Activated naive CD8-positive, alpha-beta T cell treated with anti-CD3 and anti-CD28 coated beads, Interleukin-2, amount 50 U/mL, for 24 hours (primary cell): ENCODE measurements around the gene TMC7.

Source experiments
- ATAC-seq: fragments of 150-1000 bp; cut with Tn5 transposase; one replicate; pipeline ENCODE4 v1.10.0; 2021
- DNase-seq: peaks from one replicate; pipeline ENCODE4 v3.0.0; 2021
- H3K27ac Mint-ChIP-seq: one replicate; pipeline ENCODE4 v1.8.0; 2021; ENCODE audit warnings: mild to moderate bottlenecking, mixed read lengths
- H3K27me3 Mint-ChIP-seq: one replicate; pipeline ENCODE4 v1.8.0; 2021; ENCODE audit warnings: mixed read lengths
- H3K36me3 Mint-ChIP-seq: one replicate; pipeline ENCODE4 v1.8.0; 2021; ENCODE audit warnings: low read depth, mixed read lengths
- H3K4me1 Mint-ChIP-seq: one replicate; pipeline ENCODE4 v1.8.0; 2021; ENCODE audit warnings: mixed read lengths
- H3K4me3 Mint-ChIP-seq: one replicate; pipeline ENCODE4 v1.8.0; 2021; ENCODE audit warnings: mild to moderate bottlenecking, moderate library complexity, mixed read lengths
- H3K9me3 Mint-ChIP-seq: one replicate; pipeline ENCODE4 v1.8.0; 2021; ENCODE audit warnings: mixed read lengths

TMC7 gene

DNA sequence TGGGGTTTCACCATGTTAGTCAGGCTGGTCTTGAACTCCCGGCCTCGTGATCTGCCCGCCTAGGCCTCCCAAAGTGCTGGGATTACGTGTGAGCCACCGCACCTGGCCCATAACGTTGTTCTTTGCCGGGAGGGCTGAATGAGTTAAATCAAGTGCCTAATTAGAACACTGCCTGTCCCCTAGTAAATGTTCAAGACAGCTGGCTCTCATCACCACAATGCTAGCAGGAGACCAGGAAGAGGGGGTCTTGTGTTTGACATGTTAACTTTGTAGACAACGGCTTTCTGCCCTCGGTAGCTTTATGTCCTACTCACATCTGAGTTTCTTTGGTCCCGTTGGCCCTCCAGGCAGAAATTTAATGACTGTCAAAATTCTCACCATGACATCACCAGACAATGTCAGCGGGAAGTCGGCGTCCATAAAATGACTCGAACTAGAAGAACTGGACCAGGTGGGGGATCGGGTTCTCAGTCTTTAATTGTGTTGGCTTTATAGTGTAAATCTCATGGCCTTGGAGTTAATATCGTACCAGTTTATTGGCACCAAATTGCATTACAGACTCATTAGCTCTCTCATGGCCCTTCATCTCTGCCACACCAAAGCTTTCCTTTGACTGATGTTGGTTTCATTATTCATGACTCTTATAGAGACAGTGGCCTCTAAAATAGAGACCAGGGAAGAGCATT is 118.6 kb downstream of the TMC7 start:
- H3K4me3 Mint-ChIP-seq = no peak overlapping the region
- no peak overlapping the region for H3K27ac Mint-ChIP-seq
- H3K4me1 Mint-ChIP-seq = peaks cover 3% of the 10 kb centered on the region
- no peak for ATAC-seq
- no peak for DNase-seq
- peaks cover 8% of the 10 kb centered on the region for H3K9me3 Mint-ChIP-seq
- H3K36me3 Mint-ChIP-seq = no peaks in the 10 kb centered on the region
- H3K27me3 Mint-ChIP-seq = no peaks in the 10 kb centered on the region

DNA sequence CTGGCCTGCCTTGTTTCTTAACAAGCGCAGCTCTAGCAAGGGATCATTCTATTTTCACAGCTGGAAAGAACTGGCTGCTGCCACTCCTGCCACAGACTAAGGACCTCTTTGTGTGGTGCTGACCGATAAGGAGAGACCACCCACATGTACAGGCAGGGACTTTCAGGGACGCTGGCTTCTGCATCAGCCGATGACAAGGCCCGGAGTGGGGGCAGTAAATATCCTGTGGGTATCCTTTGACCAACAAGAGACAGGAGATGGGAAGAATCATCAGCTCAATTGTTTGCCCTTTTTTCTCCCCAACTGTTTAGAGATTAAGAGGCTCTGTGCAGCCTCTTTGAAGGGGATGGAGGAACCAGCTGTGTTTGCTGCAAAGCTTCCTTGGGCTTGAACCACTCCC is 120.9 kb downstream of the TMC7 start:
- no peaks in the 10 kb centered on the region for H3K27me3 Mint-ChIP-seq
- H3K27ac Mint-ChIP-seq = no peak overlapping the region
- no peak for ATAC-seq
- no peaks in the 10 kb centered on the region for H3K9me3 Mint-ChIP-seq
- no peak for DNase-seq
- H3K4me1 Mint-ChIP-seq = peaks cover 12% of the 10 kb centered on the region
- H3K4me3 Mint-ChIP-seq = no peak overlapping the region
- H3K36me3 Mint-ChIP-seq = no peaks in the 10 kb centered on the region

DNA sequence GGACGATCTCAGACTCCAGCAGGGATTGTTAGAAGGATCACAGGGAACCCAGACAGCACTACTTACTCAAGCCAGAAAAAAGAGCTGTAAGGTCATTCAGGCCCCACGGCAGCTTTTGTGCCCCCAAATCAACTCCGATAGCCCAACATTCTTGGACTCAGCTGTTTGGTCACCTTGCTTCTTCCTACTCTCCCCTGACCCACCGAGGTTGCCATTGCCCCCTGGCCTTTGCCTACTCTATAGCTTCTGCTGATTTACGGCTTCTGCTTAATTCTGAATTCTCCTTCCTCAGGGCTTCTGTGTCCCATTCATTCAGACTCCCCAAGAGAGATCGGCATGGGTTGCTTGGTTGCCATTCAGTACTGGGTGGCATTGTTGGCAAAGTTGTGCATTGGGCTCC is 121.4 kb downstream of the TMC7 start:
- H3K4me3 Mint-ChIP-seq = no peak overlapping the region
- H3K9me3 Mint-ChIP-seq = no peaks in the 10 kb centered on the region
- H3K36me3 Mint-ChIP-seq = no peaks in the 10 kb centered on the region
- peaks cover 12% of the 10 kb centered on the region for H3K4me1 Mint-ChIP-seq
- ATAC-seq (no peak), DNase-seq (no peak)
- H3K27ac Mint-ChIP-seq = no peak overlapping the region
- no peaks in the 10 kb centered on the region for H3K27me3 Mint-ChIP-seq

DNA sequence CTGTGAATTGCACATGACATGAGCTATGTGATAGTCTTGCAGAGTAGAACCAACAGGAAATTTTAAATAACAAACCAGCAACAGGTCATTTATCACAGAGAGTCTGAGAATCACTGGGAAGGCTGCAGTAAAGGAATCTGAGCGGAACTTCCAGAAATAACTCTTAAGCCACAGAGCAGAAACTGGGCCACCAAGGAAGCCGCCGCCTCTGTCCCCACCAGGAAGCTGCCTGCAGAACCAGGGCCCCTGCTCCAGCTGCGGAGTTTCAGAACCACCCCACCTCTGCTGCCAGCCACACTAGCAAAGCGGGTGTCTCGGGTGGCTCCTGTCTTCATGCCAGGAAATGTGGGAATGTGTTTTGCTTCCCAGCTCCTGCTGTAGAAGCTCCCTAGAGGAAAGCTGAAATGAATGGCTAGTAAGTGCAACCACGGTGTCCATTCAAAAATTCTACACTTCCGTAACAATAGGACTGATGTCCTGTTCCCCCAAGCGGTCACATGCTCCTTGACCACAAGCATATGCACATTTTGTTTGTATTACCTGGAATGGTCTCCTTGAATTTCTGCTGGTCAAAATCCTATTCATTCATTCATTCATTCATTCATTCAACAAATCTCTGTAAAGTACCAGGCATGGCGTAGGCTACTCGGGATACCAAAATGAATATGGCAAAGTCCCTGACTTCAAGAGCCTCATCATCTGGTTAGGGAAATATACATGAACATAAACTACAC is 122.3 kb downstream of the TMC7 start:
- Mint-ChIP-seq H3K4me1 (peaks cover 12% of the 10 kb centered on the region), H3K4me3 (no peak overlapping the region), H3K9me3 (no peaks in the 10 kb centered on the region), H3K27me3 (no peaks in the 10 kb centered on the region), H3K27ac (no peak overlapping the region), H3K36me3 (no peaks in the 10 kb centered on the region)
- ATAC-seq (no peak), DNase-seq (no peak)

DNA sequence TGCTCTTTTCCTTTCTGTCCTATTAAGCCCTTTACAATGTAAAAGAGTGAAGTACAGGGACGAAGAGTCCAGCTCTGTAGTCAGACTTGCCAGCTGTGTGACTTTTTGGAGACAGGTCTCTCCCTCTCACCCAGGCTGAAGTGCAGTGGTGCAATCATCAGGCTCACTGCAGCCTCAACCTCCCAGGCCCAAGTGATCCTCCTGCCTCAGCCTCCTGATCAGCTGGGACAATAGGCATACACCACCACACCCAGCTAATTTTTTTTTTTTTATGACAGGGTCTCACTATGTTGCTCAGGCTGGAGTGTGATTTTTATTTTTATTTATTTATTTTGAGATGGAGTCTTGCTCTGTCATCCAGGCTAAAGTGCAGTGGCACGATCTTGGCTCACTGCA is 122.9 kb downstream of the TMC7 start:
- no peak for ATAC-seq
- no peaks in the 10 kb centered on the region for H3K36me3 Mint-ChIP-seq
- peaks cover 12% of the 10 kb centered on the region for H3K4me1 Mint-ChIP-seq
- no peaks in the 10 kb centered on the region for H3K9me3 Mint-ChIP-seq
- H3K27me3 Mint-ChIP-seq = no peaks in the 10 kb centered on the region
- DNase-seq = no peak
- H3K27ac Mint-ChIP-seq = no peak overlapping the region
- no peak overlapping the region for H3K4me3 Mint-ChIP-seq

DNA sequence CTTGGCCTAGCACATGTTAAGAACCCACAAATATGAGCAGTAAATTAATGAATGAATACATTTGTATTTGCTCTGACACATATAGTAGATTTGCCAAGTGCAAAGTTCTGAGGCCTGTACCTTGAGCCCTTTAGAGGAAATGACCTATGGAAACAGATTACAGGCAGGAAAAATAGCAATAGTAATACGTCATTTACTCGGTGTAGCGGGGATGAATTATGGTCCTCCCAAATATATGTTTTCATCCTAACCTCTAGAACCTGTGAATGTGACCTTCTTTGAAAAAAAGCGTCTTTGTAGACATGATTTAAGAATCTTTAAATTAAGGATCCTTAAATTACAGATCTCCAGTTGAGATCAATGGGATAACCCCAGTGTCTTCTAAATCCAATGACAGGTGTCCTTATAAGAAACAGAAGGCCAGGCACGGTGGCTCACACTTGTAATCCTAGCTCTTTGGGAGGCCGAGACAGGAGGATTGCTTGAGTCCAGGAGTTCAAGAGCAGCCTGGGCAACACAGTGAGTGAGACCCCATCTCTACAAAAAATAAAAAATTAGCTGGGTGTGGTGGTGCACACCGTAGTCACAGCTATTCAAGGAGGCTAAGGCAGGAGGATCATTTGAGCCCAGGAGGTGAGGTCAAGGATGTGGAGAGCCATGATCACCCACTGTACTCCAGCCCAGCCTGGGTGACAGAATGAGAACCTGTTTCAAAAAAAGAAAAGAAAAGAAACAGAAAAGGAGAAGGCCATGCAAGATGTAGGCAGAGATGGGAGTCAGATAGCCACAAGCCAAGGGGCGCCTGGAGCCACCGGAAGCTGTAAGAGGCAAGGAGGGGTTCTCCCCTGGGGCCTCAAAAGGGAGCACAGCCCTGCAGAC is 124.9 kb downstream of the TMC7 start:
- no peak overlapping the region for H3K4me3 Mint-ChIP-seq
- no peak for DNase-seq
- H3K9me3 Mint-ChIP-seq = no peaks in the 10 kb centered on the region
- no peaks in the 10 kb centered on the region for H3K36me3 Mint-ChIP-seq
- peaks cover 14% of the 10 kb centered on the region for H3K27me3 Mint-ChIP-seq
- peak; percentile 33 for ATAC-seq
- peaks cover 24% of the 10 kb centered on the region for H3K4me1 Mint-ChIP-seq
- H3K27ac Mint-ChIP-seq = no peak overlapping the region

DNA sequence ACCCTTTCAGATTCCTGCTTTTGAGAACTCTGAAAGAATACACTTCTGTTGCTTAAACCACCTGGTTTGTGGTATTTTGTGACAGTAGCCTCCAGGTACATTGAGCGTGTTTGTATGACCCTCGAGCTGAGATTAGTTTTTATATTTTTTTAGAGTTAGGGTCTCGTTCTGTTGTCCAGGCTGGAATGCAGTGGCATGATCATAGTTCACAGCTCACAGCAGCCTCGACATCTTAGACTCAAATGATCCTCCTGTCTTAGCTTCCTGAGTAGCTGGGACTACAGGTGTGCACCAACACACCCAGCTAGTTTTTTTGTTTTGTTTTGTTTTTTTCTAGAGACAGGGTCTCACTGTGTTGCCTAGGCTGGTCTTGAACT is 125.5 kb downstream of the TMC7 start:
- H3K27ac Mint-ChIP-seq = no peak overlapping the region
- no peak overlapping the region for H3K4me3 Mint-ChIP-seq
- no peak for DNase-seq
- no peaks in the 10 kb centered on the region for H3K36me3 Mint-ChIP-seq
- H3K27me3 Mint-ChIP-seq = peaks cover 14% of the 10 kb centered on the region
- ATAC-seq = no peak
- H3K4me1 Mint-ChIP-seq = peaks cover 24% of the 10 kb centered on the region
- H3K9me3 Mint-ChIP-seq = no peaks in the 10 kb centered on the region

DNA sequence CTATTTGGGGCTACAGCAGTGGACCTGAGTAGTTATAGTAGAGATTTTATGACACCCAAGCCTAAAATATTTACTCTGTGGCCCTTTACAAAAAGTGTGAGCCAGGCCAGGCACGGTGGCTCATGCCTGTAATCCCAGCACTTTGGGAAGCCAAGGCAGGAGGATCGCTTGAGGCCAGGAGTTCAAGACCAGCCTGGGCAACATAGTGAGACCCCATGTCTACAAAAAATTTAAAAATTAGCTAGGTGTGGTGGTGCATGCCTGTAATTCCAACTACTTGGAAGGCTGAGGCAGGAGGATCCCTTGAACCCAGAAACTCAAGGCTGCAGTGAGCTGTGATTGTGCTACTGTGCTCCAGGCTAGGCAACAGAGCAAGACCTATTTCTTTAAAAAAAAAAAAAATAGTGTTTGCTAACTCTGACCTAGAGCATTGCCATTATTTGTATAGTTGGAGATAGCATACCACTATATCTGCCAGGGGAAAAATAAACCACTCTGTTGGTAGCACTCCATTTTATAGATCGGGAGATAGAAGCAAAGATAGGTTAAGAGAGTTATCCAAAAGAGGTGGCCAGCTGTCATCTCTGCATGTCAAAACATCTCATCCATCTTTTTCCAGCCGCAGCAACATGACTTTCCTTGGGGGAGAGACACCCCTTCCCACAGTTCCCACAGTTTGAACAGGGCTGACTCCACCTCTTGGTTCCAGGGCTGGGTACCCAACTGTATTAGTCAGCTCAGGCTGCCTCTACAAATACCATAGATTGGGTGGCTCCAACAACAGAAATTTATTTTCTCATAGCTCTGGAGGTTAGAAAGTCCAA is 127.0 kb downstream of the TMC7 start:
- Mint-ChIP-seq H3K36me3 (no peaks in the 10 kb centered on the region), H3K4me3 (no peak overlapping the region)

DNA sequence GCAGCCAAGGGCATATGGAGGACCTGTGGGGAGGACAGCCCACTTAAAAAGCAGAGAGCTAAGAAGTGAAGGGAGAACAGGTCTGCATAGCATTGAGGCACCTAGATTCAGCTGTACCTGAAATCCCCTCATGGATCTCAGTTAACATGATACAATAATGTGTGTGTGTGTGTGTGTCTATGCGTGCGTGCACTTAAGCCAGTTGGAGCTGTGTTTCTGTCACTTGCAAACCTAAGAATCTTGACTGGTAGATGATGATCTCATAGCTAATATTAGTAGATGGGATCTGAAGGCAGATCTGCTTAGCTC is 128.3 kb downstream of the TMC7 start:
- DNase-seq = no peak
- Mint-ChIP-seq H3K27ac (no peak overlapping the region), H3K9me3 (no peaks in the 10 kb centered on the region), H3K4me3 (peak overlapping the region; percentile 19), H3K27me3 (peaks cover 21% of the 10 kb centered on the region), H3K4me1 (peaks cover 31% of the 10 kb centered on the region), H3K36me3 (no peaks in the 10 kb centered on the region)
- ATAC-seq = no peak

More for the DNA sequence above, 127.0 kb downstream of the TMC7 start:
- Mint-ChIP-seq H3K27me3 (peaks cover 17% of the 10 kb centered on the region), H3K4me1 (peaks cover 24% of the 10 kb centered on the region), H3K9me3 (no peaks in the 10 kb centered on the region), H3K27ac (no peak overlapping the region)
- no peak for ATAC-seq
- no peak for DNase-seq
